PC-9 (cell line): ENCODE data around the gene PER2.

ENCODE experiments used
- CTCF ChIP-seq: fragments of 200-600 bp; sonication (generic); conservative IDR thresholded peaks from 2 replicates; pipeline ENCODE4 v1.6.1; 2017; ENCODE audit warnings: mixed run types, antibody characterized with exemption, mild to moderate bottlenecking, moderate library complexity
- EZH2 ChIP-seq: fragments of 200-600 bp; sonication (generic); IDR thresholded peaks from 2 replicates; pipeline ENCODE4 v1.8.0; 2017; ENCODE audit warnings: antibody characterized with exemption, low read depth

DNA sequence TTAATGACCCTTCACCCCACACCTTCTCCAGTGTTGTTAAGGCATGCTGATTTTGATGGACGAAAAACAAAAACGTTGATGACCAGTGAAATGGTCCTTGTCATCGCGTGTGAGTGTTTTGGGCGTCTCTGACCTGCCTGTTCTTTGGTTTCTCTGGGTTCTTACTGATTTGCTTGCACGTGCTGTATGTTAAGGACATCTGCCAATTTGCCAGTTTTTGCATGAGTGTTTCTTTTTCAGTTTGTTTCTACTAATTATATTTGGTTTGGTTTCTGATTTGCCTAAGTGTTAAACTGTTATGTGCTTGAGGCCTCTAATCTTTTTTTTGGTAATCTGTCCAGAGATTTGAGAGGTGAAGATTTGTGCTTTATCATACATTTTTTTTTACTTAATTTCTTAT, 46.5 kb upstream of the PER2 start:
- TF ChIP-seq CTCF (no peak), EZH2 (no peak)
